Osteocyte (in vitro differentiated cells): ENCODE measurements around the gene PLOD2. TPM values are rescaled to one million over a fixed set of nuclear protein-coding genes. Genes with fewer than 3 reads are reported as not detected.

Experiments
- DNase-seq: peaks from one replicate; pipeline ENCODE4 v3.0.0; 2021; ENCODE audit warnings: mixed read lengths; ENCODE audit not compliant: unreplicated experiment; ENCODE audit errors: extremely low spot score
- H3K27ac Mint-ChIP-seq: one replicate; pipeline ENCODE4 v1.8.0; 2021; ENCODE audit warnings: mild to moderate bottlenecking, mixed read lengths; ENCODE audit not compliant: unreplicated experiment
- H3K27me3 Mint-ChIP-seq: one replicate; pipeline ENCODE4 v1.8.0; 2021; ENCODE audit warnings: mixed read lengths; ENCODE audit not compliant: unreplicated experiment
- H3K36me3 Mint-ChIP-seq: one replicate; pipeline ENCODE4 v1.8.0; 2021; ENCODE audit warnings: mixed read lengths; ENCODE audit not compliant: unreplicated experiment
- H3K4me1 Mint-ChIP-seq: one replicate; pipeline ENCODE4 v1.8.0; 2021; ENCODE audit warnings: mixed read lengths; ENCODE audit not compliant: unreplicated experiment
- H3K4me3 Mint-ChIP-seq: one replicate; pipeline ENCODE4 v1.8.0; 2021; ENCODE audit warnings: mild to moderate bottlenecking, moderate library complexity, mixed read lengths; ENCODE audit not compliant: unreplicated experiment
- H3K9me3 Mint-ChIP-seq: one replicate; pipeline ENCODE4 v1.8.0; 2021; ENCODE audit warnings: mixed read lengths; ENCODE audit not compliant: unreplicated experiment
- CTCF ChIP-seq: fragments of 200-600 bp; sonication (generic); IDR thresholded peaks from 2 replicates; pipeline ENCODE4 v1.5.0; 2021; ENCODE audit warnings: antibody characterized with exemption, mild to moderate bottlenecking, moderate library complexity
- total RNA-seq: library from RNA; stranded (reverse); gene quantifications from 2 replicates; pipeline ENCODE4 v1.2.1, GENCODE V29; 2021

PLOD2 gene
- total RNA-seq, 1 donor from 2014 or later: 96.1 TPM

GRCh38 chr3:146128939-146129338 lies 32.0 kb downstream of the PLOD2 start:
- peak overlapping the region; percentile 88 for H3K27ac Mint-ChIP-seq
- peaks cover 3% of the 10 kb centered on the region for H3K9me3 Mint-ChIP-seq
- no peaks in the 10 kb centered on the region for H3K27me3 Mint-ChIP-seq
- no peak for TF ChIP-seq CTCF
- H3K36me3 Mint-ChIP-seq: peaks cover 3% of the 10 kb centered on the region
- peaks cover 86% of the 10 kb centered on the region for H3K4me1 Mint-ChIP-seq
- no peak for DNase-seq
- H3K4me3 Mint-ChIP-seq: no peak overlapping the region

GRCh38 chr3:146128179-146128578 lies 32.8 kb downstream of the PLOD2 start:
- peaks cover 6% of the 10 kb centered on the region for H3K36me3 Mint-ChIP-seq
- H3K27ac Mint-ChIP-seq: no peak overlapping the region
- H3K9me3 Mint-ChIP-seq: peaks cover 3% of the 10 kb centered on the region
- no peak overlapping the region for H3K4me3 Mint-ChIP-seq
- no peaks in the 10 kb centered on the region for H3K27me3 Mint-ChIP-seq
- DNase-seq: no peak
- H3K4me1 Mint-ChIP-seq: peaks cover 84% of the 10 kb centered on the region
- no peak for TF ChIP-seq CTCF

GRCh38 chr3:146125951-146126350 lies 35.0 kb downstream of the PLOD2 start:
- peaks cover 7% of the 10 kb centered on the region for H3K9me3 Mint-ChIP-seq
- peaks cover 24% of the 10 kb centered on the region for H3K36me3 Mint-ChIP-seq
- no peak for DNase-seq
- H3K27me3 Mint-ChIP-seq: no peaks in the 10 kb centered on the region
- peak overlapping the region; percentile 94 for H3K27ac Mint-ChIP-seq
- H3K4me3 Mint-ChIP-seq: no peak overlapping the region
- peaks cover 67% of the 10 kb centered on the region for H3K4me1 Mint-ChIP-seq
- no peak for TF ChIP-seq CTCF

- Mint-ChIP-seq H3K4me1 (peaks cover 50% of the 10 kb centered on the region), H3K9me3 (peaks cover 7% of the 10 kb centered on the region)
Observed at GRCh38 chr3:146124126-146124801, 36.7 kb downstream of the PLOD2 start.

More at GRCh38 chr3:146124126-146124801, 36.7 kb downstream of the PLOD2 start:
- Mint-ChIP-seq H3K27me3 (no peaks in the 10 kb centered on the region), H3K36me3 (peaks cover 33% of the 10 kb centered on the region), H3K4me3 (no peak overlapping the region), H3K27ac (peak overlapping the region; percentile 92)
- TF ChIP-seq CTCF: no peak
- DNase-seq: no peak
